ENCODE data around the gene BCORL1.
A peak's percentile ranks its signal among the peaks of the same experiment; 100 is the strongest.

Gene BCORL1

DNA sequence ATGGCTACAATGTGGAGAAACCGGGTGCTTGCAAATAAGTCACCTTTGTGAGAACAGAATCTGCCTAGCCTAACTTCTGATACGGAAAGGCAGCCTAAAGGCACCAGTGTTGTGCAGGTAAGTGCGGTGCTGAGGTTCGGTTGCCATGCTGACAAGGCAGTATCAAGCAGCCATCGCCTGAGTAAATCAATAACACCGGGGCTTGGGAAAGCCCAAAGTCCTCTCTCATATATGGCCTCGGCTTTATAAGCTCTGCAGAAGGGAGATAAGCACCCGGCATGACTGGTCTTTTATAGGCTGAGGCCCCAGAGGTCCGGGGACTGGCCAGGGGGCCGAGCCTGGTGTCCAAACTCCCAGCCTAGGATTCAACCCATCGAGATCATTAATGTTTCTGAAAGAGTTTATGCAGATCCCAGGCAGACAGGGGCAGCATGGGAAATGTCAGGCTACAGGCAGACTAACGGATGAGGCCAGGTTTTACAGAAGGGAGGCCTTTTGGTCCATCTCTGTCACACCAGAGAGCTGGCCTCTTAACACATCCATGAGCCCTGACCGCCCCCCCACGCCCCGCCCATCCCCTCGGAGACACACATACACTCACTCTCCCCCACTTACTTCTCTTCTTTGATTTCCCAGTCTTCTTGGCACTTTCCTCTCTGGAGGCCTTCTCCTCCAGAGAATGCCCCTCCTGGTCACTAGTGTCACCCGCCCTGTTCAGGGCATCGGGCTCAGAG lies 89.3 kb downstream of the BCORL1 start:
- DNase-seq = no peak

DNA sequence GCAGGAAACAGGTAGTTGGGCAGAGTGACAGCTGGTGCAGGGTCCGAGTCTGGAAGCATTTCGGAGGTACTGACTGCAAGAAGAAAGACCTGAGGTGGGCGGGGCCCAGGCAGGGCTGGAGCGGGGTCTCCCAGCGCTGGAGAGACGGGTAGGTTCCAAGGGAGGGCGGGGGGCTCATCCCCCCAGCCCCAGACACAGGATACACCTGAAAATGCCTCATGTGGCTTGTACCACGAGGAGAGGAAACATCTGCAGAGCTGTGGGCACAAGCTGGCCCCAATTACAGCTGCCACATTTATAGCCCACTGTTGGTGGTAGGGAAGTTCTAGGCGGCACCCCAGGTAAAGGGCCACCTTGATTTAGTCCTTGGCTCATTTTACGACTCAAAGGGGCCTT lies 89.9 kb downstream of the BCORL1 start:
- no peak for DNase-seq

GRCh38 chrX:130075777-130076176 lies 93.3 kb downstream of the BCORL1 start:
- DNase-seq = no peak

DNA sequence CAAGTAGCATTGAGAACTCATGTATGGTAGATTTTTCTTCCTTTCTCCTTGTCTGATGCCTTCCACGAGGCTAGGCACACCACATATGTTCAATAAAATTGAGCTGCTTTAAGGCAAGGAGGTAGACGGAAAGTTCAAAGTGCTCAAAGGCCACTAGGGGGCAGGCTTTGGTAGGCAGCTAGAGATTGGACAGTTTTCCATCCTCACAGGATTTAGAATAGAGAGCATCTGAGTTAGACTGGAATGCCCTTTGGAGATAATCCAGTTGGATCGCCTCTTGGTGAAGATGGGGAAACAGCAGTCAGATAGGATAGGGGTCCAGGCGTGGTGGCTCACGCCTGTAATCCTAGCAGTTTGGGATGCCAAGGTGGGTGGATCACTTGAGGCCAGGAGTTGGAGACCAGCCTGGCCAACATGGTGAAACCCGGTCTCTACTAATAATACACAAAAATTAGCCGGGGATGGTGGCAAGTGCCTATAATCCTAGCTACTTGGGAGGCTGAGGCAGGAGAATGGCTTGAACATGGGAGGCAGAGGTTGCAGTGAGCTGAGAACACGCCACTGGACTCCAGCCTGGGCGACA lies 97.5 kb downstream of the BCORL1 start:
- DNase-seq = peak; percentile 31

DNA sequence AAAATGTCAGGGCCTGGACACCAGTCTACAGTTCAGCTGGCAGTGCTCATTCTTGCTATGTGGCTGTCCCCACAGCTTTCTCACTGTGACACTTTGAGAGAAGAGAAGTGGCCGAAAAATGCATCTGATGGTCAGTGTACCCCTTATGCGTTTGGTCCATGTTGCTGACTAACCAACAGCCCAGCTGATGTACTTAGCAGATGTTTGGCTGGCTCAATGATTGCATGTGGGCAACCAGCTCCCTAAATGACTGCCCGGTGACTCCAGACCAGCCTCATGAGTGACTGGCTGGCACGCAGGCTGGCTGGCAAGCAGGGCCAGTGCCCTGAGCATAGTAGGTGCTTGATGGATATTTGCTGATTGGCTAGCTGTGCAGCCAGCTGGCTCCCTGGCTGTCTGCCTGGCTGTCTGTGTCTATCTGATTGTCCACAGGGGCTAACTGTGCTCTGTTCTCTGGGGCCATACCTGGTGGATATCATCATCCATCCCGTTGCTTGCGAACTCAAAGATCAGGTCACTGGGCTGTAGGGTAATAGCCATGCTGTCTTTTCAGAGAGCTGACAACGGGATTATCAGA lies 98.4 kb downstream of the BCORL1 start:
- no peak for DNase-seq

DNA sequence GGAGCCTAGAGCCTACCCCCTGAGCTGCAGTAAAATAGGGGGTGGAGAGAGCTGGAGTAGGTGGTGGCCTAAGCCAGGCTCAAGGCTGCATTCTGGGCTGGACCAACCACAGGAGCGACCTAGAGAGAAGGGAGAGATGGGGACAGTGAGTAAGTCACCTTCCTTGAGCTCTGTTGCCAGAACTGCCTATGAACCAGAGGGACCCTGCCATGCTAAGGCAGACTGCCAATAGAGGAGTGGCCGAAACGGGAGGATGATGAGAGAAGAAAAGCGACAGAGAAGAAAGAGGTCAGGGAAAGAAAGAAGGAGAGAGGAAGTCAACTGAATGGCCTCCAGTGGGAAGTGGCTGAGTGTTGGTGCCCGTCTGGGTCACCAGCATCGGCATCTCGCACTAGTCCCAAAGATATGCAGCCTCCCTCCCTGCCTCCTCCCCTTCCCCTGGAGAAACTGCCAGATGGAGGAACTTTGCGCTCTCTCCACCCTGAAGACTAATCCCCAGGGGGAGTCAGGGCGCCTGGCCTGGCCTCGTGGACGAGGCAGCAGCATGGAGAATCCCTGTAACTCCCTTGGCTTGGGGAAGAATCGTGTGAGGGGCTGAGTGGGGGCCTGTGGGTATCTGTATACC lies 99.1 kb downstream of the BCORL1 start:
- DNase-seq = no peak

DNA sequence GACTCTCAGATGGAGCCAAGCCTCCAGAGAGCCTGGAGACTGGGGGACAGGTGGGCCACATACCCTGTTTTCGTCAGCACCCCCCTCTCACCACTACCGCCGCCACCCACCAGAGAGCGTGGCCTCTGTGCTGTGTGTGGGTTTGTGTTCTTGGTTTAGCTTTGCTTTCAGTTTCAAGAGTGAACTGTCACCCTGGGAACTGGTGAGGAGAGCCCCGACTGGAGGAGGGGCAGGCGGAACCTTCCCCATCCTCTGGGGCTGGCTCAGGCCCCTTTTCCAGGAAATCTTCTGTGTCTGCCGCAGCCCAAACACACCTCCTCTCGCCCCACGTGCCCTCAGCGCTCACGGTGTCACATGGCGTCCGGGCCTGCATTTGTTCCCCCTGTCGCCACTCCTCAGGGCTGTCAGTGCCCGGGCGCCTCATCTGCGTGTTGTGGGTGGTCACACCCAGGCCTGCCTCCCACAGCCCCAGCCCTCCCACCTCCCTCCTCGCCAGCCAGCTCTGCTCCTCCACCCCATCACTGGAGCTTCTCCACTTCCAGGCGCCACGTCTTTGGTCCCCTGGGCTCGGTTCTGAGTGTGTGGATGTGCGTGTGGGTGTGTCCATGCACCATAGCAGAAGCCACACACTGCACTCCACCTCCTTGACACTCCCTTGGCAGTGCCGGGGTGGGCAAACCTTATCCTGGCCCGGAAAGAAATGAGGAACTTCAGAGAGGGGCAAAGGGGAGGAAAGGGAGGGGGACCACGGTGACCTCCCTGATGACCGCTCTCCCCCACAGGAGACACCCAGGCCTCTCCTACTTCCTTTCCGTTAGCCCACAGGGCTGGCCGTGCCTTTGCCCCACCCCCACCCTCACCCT lies 100.0 kb downstream of the BCORL1 start:
- no peak for DNase-seq

- no peak for DNase-seq
These were observed 100.7 kb downstream of the BCORL1 start for GRCh38 chrX:130083107-130083490.

DNA sequence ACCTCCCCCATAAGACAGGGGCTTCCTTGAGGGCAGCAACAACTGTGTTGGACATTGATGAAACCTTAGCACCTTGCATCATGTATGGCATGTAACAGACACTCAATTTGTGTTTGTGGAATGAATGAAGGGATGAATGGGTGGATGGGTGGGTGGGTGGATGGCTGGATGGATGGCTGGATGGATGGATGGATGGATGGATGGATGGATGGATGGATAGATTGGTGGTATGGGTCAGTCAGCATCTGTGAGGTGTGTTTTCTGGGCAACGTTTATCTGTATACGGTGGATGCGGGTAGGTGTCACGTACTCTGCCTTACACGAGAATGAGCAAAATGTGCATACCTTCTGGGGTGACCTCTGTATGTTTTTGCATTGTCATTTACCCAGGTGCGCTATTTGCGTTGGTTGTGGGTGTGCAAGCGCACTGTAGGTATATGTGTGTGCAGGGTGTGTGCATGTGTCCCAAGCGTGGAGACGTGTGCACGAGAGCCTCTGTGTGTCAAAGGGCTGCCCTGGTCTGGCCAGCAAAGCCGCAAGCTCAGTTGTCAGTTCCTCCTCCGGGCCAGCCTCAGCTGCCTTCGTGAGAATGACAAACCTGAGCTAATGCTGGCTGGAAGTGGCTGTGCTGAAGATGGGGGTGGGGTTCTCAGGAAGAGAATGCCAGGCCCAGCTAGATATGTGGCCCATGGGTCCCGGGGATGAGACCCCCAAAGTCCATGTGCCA lies 101.4 kb downstream of the BCORL1 start:
- DNase-seq = no peak

DNA sequence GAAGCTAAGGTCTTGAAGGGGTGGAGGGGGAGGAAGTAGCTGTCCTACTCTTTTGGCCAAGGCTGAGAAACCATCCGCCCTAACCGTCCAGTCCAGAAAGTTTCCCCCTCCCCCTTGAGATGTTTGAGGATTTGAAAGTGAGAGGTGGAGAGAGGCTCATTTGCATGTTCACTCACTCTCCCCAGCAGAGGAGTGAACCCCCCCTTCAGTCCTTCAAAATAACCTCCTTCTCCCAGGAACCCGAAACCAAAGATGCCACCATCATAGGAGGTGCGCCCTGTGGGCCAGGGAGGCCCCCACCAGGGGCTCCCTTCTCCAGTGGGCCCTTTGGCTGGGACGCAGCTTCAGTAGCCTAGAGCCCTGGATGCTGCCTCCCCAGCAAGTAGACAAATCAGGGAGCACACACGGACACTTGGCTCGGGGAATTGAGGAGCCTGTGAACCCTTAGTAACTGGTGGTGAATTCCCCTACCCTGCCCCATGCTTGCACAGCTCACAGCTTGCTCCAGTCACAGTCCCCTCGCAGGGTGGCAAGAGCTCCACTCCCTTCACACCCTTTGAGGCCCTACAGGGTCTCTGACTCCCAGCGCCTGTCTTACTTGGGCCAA lies 102.3 kb downstream of the BCORL1 start:
- DNase-seq = no peak

DNA sequence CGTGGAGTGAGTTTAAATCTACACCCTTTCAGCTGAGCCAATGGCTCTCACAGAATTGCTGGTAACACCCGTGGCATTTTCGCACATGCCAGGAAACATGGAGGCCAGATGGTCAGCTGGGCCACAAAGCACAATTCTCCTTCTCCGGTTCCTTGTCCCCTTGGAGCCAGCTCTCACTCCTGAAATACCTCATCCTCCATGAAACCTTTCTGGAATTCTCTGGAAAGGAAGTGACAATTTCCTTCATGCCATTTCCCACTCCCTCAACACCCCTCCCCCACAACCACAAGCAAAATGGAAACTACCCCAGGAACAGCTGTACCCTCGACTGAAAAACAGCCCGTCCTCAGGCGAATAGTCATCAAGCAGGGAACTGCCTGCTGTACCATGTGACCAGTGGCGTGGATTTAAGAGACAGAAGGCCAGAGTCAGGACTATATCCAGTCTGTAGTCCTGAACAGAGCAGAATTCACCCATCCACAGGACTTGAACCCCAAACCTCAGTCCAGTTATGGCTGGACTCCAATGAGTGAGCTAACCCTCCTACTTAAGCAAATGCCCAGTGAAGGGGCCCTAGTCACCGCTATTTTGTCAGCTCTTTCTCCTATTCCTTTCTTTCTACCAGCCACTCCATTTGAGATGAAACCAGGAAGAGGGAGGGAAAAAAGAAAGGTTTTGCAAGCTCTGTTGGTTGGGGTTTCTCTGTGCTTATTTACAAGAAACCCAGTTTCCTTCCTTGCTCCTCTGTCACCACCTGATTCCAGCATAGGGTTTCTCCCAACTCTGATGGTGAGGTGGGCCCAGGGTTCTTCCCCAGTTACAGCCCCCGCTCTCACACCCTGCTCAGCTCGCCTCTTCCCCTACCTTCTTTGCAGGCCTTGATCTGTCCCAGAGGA lies 103.4 kb downstream of the BCORL1 start:
- DNase-seq = no peak

- no peak for DNase-seq
These were observed 104.2 kb downstream of the BCORL1 start for GRCh38 chrX:130086447-130087206.

- DNase-seq = no peak
These were observed 107.9 kb downstream of the BCORL1 start for GRCh38 chrX:130090364-130090763.

- no peak for DNase-seq
These were observed 109.6 kb downstream of the BCORL1 start for GRCh38 chrX:130091980-130092522.

- DNase-seq = no peak
These were observed 110.8 kb downstream of the BCORL1 start for GRCh38 chrX:130093271-130093670.

DNA sequence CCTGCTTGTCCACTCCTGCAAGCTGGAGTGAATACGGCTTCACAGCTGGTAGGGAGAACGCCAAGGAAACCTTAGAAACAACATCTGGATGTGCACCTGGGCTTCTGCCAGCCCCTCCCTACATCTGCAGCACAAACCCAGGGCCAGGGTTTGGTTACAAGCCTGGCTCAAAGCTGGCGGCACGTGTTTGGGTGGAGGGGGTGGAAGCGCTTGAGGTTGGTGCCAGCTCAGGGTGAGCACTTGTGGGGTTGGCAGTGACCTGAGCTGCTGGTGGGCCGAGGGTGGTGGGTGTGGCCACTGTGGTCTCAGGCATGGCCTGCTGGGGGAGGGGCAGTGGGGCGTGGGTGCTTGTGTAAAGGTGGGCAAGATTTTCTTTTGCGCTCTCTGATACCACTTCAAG lies 112.3 kb downstream of the BCORL1 start:
- DNase-seq = no peak

- DNase-seq = no peak
These were observed 113.0 kb downstream of the BCORL1 start for GRCh38 chrX:130095249-130096030.

GRCh38 chrX:130097507-130098209 lies 115.2 kb downstream of the BCORL1 start:
- no peak for DNase-seq
